ENCODE results near the gene PMPCA. TPM values are rescaled to one million over a fixed set of nuclear protein-coding genes. Genes with fewer than 3 reads are reported as not detected.

PMPCA gene
- total RNA-seq, 6 experiments from 2014 or later, result 49.6 to 64.9 (median 52.8) TPM

DNA sequence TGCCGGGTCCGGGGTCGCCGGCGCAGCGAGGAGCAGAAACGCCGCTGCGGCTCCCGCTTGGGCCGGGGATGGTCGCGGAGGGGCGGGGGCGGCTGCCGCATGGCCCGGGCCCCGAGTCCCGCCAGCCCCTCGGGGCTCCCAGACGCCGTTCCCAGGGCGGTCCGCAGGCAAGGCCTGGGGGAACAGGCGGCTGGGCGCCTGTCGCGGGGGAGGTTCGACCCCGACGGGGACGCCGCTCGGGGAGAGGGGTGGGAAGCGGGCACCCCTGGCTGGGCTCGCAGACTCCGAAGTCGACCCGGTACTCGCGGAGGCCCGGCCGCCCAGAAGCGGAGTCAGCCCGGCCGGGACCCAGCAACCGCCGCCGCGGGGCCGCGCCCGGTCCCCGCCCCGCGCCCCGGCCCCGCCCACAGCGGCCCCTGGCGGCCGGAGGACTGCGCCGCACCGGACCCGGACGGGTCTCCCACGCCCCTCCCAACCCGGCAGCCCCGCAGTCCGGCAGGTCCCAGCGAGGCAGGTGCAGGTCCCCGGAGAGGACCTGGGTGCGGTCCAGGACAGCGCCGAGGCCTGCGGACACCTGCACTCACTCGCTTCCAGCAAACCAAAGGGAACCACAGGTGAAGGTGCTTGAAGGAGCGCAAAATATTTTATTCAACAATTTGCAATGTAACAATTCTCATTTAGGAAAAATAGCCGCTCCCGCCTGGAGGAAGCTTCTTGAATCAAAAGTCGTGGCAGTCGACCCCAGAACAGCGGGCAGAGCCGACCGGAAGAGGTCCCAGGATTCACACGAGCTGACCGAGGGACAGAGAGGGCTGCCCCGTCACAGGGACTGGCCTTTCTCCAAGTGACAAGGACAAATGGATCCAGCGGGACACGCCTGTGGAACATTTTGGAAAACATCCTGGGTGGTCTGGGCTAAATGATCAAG lies 29.3 kb downstream of the PMPCA start, which contains the start of gene INPP5E:
TSS of gene INPP5E (minus strand) at position 365 of the 928 bp plus-strand sequence. CDS start 426 bp downstream, outside the sequence.
- Histone ChIP-seq H3K36me3 (peaks cover 4 to 24% (median 17%) of the 10 kb centered on the region in 4 donors), H3K27me3 (no peaks in the 10 kb centered on the region), H3K27ac (peak within 1 kb of the TSS; percentile 45 to 86 (median 47)), H3K4me3 (peak within 1 kb of the TSS; percentile 72 to 79 (median 78)), H3K4me1 (peaks cover 0 to 56% (median 21%) of the 10 kb centered on the region in 4 donors), H3K9me3 (no peaks in the 10 kb centered on the region)
- 8% methylated on average over 19 of the region's 90 CpGs for WGBS (ENCODE audit: insufficient coverage, low coverage, low lambda C conversion rate, missing lambda C conversion rate)
- DNase-seq (peak; percentile 78 to 82 (median 80)), ATAC-seq (peak; percentile 71 to 76 (median 75))
- intact Hi-C loops (cut with DNase I), result no loop called here
- TF ChIP-seq POLR2A (IDR thresholded peaks at IDR 0.05), result peak; percentile 14
- TF ChIP-seq, protein P1, sequence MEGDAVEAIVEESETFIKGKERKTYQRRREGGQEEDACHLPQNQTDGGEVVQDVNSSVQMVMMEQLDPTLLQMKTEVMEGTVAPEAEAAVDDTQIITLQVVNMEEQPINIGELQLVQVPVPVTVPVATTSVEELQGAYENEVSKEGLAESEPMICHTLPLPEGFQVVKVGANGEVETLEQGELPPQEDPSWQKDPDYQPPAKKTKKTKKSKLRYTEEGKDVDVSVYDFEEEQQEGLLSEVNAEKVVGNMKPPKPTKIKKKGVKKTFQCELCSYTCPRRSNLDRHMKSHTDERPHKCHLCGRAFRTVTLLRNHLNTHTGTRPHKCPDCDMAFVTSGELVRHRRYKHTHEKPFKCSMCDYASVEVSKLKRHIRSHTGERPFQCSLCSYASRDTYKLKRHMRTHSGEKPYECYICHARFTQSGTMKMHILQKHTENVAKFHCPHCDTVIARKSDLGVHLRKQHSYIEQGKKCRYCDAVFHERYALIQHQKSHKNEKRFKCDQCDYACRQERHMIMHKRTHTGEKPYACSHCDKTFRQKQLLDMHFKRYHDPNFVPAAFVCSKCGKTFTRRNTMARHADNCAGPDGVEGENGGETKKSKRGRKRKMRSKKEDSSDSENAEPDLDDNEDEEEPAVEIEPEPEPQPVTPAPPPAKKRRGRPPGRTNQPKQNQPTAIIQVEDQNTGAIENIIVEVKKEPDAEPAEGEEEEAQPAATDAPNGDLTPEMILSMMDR (IDR thresholded peaks at IDR 0.05), result peak; percentile 49 to 100 (median 70)

DNA sequence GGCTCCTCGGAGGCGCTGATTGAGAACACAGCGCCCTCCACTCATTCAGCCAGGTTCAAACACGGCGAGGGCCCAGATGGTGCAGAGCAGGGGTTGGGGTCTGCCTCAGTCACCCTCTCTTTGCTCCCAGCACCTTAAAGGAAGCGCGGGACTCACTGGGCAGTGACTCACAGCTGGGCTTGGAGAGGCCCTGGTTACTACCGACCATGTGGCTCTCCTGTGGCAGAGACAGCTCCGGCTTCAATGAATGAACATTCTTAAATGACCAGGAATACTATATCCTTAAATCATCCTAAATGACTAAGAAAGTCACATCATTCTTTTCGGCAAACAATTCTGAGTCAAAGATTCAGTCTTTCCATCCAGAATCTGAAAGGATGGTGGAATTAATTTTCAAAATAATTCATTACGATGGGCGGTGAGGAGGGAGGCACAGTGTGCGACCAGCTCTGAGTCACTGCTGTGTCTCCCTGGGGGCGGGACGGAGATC lies 30.8 kb downstream of the PMPCA start:
- no peak for DNase-seq
- TF ChIP-seq, protein P1 (IDR thresholded peaks at IDR 0.05), result no peak
- TF ChIP-seq POLR2A (IDR thresholded peaks at IDR 0.05), result no peak
- 76% methylated on average over 11 of the region's 15 CpGs for WGBS (ENCODE audit: insufficient coverage, low coverage, low lambda C conversion rate, missing lambda C conversion rate)
- peak overlapping the region in 2 of 3 donors; percentile 49 to 86 for H3K27ac ChIP-seq
- H3K27me3 ChIP-seq, result no peaks in the 10 kb centered on the region
- no peak overlapping the region for H3K4me3 ChIP-seq
- H3K36me3 ChIP-seq, result peaks cover 4 to 39% (median 24%) of the 10 kb centered on the region in 4 donors
- no peak for ATAC-seq
- H3K4me1 ChIP-seq, result peaks cover 0 to 56% (median 21%) of the 10 kb centered on the region in 4 donors
- intact Hi-C loops (cut with DNase I), result no loop called here
- H3K9me3 ChIP-seq, result no peaks in the 10 kb centered on the region

DNA sequence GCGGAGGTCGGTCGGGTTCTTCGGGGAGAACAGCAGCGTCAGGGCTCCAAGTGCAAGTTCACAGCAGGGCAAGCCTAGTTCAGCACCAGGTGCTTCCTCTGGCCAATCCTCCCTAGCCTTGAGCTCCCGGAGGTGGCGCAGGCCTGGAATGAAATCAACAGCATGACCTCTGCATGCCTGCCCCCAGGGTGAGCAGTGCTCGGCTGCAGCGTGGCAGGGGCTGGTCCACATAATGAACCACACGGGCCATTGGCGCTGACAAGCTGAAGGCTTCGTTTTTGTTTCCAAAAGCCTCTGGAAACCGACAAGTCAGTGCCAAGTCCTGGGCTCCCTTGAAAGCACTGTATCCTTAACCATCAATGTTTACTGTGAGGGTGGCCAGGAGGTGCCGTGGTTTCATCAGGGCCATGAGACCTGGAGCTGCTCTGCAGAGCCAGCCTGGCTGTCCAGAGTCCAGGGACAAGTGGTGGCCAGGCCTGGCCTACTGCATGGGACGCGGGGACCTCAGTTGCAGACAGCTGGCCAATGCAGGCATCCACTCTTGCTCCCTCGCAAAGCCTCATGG lies 31.3 kb downstream of the PMPCA start:
- peak; percentile 65 to 77 (median 74) for ATAC-seq
- Histone ChIP-seq H3K27me3 (no peaks in the 10 kb centered on the region), H3K4me3 (no peak overlapping the region), H3K36me3 (peaks cover 4 to 44% (median 28%) of the 10 kb centered on the region in 4 donors), H3K4me1 (peaks cover 0 to 56% (median 21%) of the 10 kb centered on the region in 4 donors), H3K9me3 (no peaks in the 10 kb centered on the region), H3K27ac (peak overlapping the region in 2 of 3 donors; percentile 49 to 86)
- peak; percentile 74 to 92 (median 91) for DNase-seq
- WGBS (ENCODE audit: insufficient coverage, low coverage, low lambda C conversion rate, missing lambda C conversion rate), result 53% methylated on average over 5 of the region's 17 CpGs
- intact Hi-C loops (cut with DNase I), result no loop called here
- TF ChIP-seq, protein P1 (IDR thresholded peaks at IDR 0.05), result no peak
- peak; percentile 23 for TF ChIP-seq POLR2A (IDR thresholded peaks at IDR 0.05)

DNA sequence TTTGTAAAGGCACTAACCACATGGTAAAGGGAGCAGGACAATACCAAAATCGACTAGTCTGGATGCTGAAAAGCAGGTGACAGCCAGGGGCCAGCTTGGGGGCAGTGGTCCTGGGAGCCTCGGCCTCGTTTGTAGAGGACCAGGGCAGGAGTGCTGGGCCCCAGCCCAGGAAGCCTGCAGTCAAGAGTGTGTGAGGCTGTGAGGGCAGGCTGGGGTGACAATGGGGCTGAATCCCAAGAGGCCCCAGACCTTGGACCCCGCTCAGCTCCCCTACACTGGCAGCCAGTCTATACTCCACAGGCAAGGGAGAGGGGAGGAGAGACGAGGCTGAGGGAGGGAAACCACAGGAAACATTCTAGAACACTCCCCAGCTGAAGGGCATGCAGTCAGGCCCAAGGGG lies 31.8 kb downstream of the PMPCA start:
- TF ChIP-seq, protein P1 (IDR thresholded peaks at IDR 0.05), result no peak
- TF ChIP-seq POLR2A (IDR thresholded peaks at IDR 0.05), result no peak
- DNase-seq, result no peak
- Histone ChIP-seq H3K27ac (peak overlapping the region in 2 of 3 donors; percentile 49 to 86), H3K36me3 (peaks cover 4 to 49% (median 33%) of the 10 kb centered on the region in 4 donors), H3K4me3 (no peak overlapping the region), H3K27me3 (no peaks in the 10 kb centered on the region), H3K4me1 (peaks cover 0 to 51% (median 21%) of the 10 kb centered on the region in 4 donors), H3K9me3 (no peaks in the 10 kb centered on the region)
- WGBS (ENCODE audit: insufficient coverage, low coverage, low lambda C conversion rate, missing lambda C conversion rate), result no CpG with 5 or more reads among the region's 5 CpGs
- intact Hi-C loops (cut with DNase I), result no loop called here
- no peak for ATAC-seq
